MM.1S (cell line): ENCODE data around the gene DHH.

Experiments used
- DNase-seq: peaks from one replicate; pipeline ENCODE4 v3.0.0-alpha.2; 2015
- H2AFZ ChIP-seq: fragments of 300-600 bp; sonication (generic); 2 replicates; pipeline ENCODE4 v1.6.0; 2016; ENCODE audit warnings: antibody characterized with exemption, low read length
- H3F3A ChIP-seq: fragments of 300-600 bp; sonication (generic); 2 replicates; pipeline ENCODE4 v1.6.1; 2016; ENCODE audit warnings: mild to moderate bottlenecking, antibody characterized with exemption, low read length, moderate library complexity, mixed read lengths; ENCODE audit not compliant: insufficient read depth
- H3K27ac ChIP-seq: fragments of 300-600 bp; sonication (generic); 2 replicates; pipeline ENCODE4 v1.5.1; 2016; ENCODE audit warnings: mild to moderate bottlenecking, low read length
- H3K27me3 ChIP-seq: fragments of 300-600 bp; sonication (generic); replicated peaks from 2 replicates; pipeline ENCODE4 v1.6.0; 2016; ENCODE audit warnings: low read length; ENCODE audit not compliant: insufficient read depth
- H3K36me3 ChIP-seq: fragments of 300-600 bp; sonication (generic); replicated peaks from 2 replicates; pipeline ENCODE4 v1.6.1; 2016; ENCODE audit warnings: mild to moderate bottlenecking, low read length, mixed read lengths; ENCODE audit not compliant: insufficient read depth
- H3K4me1 ChIP-seq: fragments of 300-600 bp; sonication (generic); 2 replicates; pipeline ENCODE4 v1.6.1; 2016; ENCODE audit warnings: low read length, mixed read lengths
- H3K4me2 ChIP-seq: fragments of 300-600 bp; sonication (generic); 2 replicates; pipeline ENCODE4 v1.6.0; 2016; ENCODE audit warnings: low read depth, low read length
- H3K4me3 ChIP-seq: fragments of 300-600 bp; sonication (generic); 2 replicates; pipeline ENCODE4 v1.5.1; 2016; ENCODE audit warnings: low read length, mixed read lengths
- H3K79me2 ChIP-seq: fragments of 300-600 bp; sonication (generic); 2 replicates; pipeline ENCODE4 v1.6.1; 2016; ENCODE audit warnings: mixed run types, low read length, mixed read lengths
- H3K9ac ChIP-seq: fragments of 300-600 bp; sonication (generic); 2 replicates; pipeline ENCODE4 v1.6.1; 2016; ENCODE audit warnings: low read length, mixed read lengths
- H3K9me2 ChIP-seq: fragments of 300-600 bp; sonication (generic); replicated peaks from 2 replicates; pipeline ENCODE4 v1.6.1; 2016; ENCODE audit warnings: mild to moderate bottlenecking, low read length, mixed read lengths; ENCODE audit not compliant: insufficient read depth
- H3K9me3 ChIP-seq: fragments of 300-600 bp; sonication (generic); replicated peaks from 2 replicates; pipeline ENCODE4 v1.6.1; 2016; ENCODE audit warnings: mild to moderate bottlenecking, low read length, mixed read lengths; ENCODE audit not compliant: insufficient read depth
- H4K20me1 ChIP-seq: fragments of 300-600 bp; sonication (generic); 2 replicates; pipeline ENCODE4 v1.6.1; 2016; ENCODE audit warnings: mild to moderate bottlenecking, low read length, moderate library complexity, mixed read lengths; ENCODE audit not compliant: insufficient read depth
- EZH2 ChIP-seq: fragments of 300-600 bp; sonication (generic); optimal IDR thresholded peaks from 2 replicates; pipeline ENCODE3; 2017; ENCODE audit warnings: low read depth, mild to moderate bottlenecking, antibody characterized with exemption, low read length, mixed read lengths
- EZH2phosphoT487 ChIP-seq: fragments of 300-600 bp; sonication (generic); IDR thresholded peaks from 2 replicates; pipeline ENCODE4 v1.6.1; 2018; ENCODE audit warnings: antibody characterized with exemption, low read length
- TF ChIP-seq, protein P1 (sequence below): fragments of 300-600 bp; sonication (generic); IDR thresholded peaks from 2 replicates; pipeline ENCODE4 v1.5.1; 2016; ENCODE audit warnings: antibody characterized with exemption, low read length, mixed read lengths

DHH gene

DNA sequence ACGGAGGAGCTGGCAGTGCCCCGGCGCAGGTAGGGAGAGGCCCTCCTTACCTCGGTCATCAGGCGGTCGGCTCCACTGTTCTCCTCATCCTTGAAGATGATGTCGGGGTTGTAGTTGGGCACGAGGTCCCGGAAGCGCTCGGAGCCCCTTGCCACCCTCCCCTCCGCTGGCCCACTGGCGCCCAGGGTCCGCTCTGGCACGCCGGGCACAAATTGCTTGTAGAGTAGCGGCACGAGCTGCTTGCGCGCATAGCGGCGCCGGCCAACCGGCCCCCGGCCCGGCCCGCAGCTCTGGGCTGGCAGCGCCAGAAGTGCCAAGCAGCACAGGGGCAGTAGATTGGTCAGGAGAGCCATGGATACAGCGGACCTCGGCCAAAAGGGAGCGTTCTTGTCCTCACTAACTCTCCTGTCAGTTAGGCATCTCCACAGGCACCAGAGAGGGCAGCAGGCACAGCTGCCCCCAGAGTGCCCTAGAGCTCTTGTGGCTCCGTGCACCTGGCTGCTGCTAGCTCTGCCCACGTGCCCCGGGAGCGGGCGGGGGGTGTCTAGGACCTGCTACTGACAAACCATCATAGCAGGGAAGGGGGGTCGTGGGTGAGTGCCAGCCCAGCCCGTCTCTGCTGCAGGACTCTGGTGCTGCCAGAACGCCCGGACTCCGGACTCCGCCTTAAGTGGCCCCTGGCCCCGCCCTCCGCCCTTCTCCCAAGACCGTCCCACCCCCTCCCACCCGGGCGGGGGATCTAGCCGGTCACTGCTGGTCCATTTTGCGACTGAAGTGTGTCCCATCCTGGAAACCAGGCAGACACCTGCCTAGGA is at the start of gene DHH:
Gene DHH (minus strand): TSS at position 642 of the 815 bp plus-strand sequence. CDS start 289 bp downstream, at position 353.
- Histone ChIP-seq H3K9me2 (no peaks in the 10 kb centered on the region), H3K4me2 (peak within 1 kb of the TSS; percentile 10; the same call in 1 of the 2 replicates), H3K9me3 (no peaks in the 10 kb centered on the region), H4K20me1 (no peaks in the 10 kb centered on the region), H3K27me3 (peaks cover 60% of the 10 kb centered on the region), H2AFZ (no peak within 1 kb of the TSS), H3F3A (no peaks in the 10 kb centered on the region), H3K9ac (no peak within 1 kb of the TSS), H3K79me2 (no peaks in the 10 kb centered on the region), H3K27ac (no peak within 1 kb of the TSS), H3K36me3 (no peaks in the 10 kb centered on the region), H3K4me1 (no peaks in the 10 kb centered on the region), H3K4me3 (no peak within 1 kb of the TSS)
- TF ChIP-seq EZH2phosphoT487 (no peak), EZH2 (no peak)
- TF ChIP-seq, protein P1, sequence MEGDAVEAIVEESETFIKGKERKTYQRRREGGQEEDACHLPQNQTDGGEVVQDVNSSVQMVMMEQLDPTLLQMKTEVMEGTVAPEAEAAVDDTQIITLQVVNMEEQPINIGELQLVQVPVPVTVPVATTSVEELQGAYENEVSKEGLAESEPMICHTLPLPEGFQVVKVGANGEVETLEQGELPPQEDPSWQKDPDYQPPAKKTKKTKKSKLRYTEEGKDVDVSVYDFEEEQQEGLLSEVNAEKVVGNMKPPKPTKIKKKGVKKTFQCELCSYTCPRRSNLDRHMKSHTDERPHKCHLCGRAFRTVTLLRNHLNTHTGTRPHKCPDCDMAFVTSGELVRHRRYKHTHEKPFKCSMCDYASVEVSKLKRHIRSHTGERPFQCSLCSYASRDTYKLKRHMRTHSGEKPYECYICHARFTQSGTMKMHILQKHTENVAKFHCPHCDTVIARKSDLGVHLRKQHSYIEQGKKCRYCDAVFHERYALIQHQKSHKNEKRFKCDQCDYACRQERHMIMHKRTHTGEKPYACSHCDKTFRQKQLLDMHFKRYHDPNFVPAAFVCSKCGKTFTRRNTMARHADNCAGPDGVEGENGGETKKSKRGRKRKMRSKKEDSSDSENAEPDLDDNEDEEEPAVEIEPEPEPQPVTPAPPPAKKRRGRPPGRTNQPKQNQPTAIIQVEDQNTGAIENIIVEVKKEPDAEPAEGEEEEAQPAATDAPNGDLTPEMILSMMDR = no peak
- DNase-seq = no peak

- no peak for DNase-seq
- Histone ChIP-seq H3K9me2 (no peaks in the 10 kb centered on the region), H2AFZ (no peak overlapping the region), H3K4me2 (no peak overlapping the region), H3F3A (no peaks in the 10 kb centered on the region), H3K4me3 (no peak overlapping the region), H4K20me1 (no peaks in the 10 kb centered on the region), H3K9ac (no peak overlapping the region), H3K79me2 (no peaks in the 10 kb centered on the region), H3K36me3 (no peaks in the 10 kb centered on the region), H3K9me3 (no peaks in the 10 kb centered on the region), H3K4me1 (peaks cover 3% of the 10 kb centered on the region; the same call in 1 of the 2 replicates), H3K27ac (no peak overlapping the region), H3K27me3 (no peaks in the 10 kb centered on the region)
- TF ChIP-seq EZH2 (no peak), EZH2phosphoT487 (no peak)
- TF ChIP-seq, protein P1 = no peak
Measured at GRCh38 chr12:49144384-49144783, 49.8 kb upstream of the DHH start.

DNA sequence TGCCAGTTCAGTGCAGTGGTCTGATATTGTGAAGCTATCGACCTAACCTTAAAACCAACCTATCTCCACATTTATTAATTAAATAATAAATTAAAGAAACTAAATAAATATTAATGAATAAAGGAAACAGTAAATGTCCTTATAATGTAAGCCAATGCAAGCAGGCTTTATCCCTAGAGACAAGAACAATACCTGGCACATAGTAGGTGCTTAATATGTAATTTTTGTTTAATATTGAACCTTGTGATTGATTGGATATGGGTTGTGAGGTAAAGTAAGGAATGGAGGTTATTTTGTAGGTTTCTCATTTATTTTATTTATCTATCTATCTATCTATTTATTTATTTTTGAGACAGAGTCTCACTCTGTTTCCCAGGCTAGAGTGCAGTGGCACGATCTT is 44.4 kb upstream of the DHH start:
- H3K9ac ChIP-seq = no peak overlapping the region
- H3K79me2 ChIP-seq = peaks cover under 1% of the 10 kb centered on the region
- no peak overlapping the region for H3K4me2 ChIP-seq
- H2AFZ ChIP-seq = no peak overlapping the region
- H3K4me1 ChIP-seq = no peaks in the 10 kb centered on the region
- no peak overlapping the region for H3K4me3 ChIP-seq
- H3K27ac ChIP-seq = no peak overlapping the region
- DNase-seq = no peak
- H3K36me3 ChIP-seq = no peaks in the 10 kb centered on the region
- H3F3A ChIP-seq = no peaks in the 10 kb centered on the region
- no peaks in the 10 kb centered on the region for H3K9me3 ChIP-seq
- no peak for TF ChIP-seq EZH2phosphoT487
- TF ChIP-seq, protein P1 = no peak
- TF ChIP-seq EZH2 = no peak
- no peaks in the 10 kb centered on the region for H3K9me2 ChIP-seq
- H3K27me3 ChIP-seq = no peaks in the 10 kb centered on the region
- H4K20me1 ChIP-seq = no peaks in the 10 kb centered on the region
